ENCODE measurements around the gene PCP4L1.

PCP4L1 gene

GRCh38 chr1:161228032-161228431, 30.5 kb upstream of the PCP4L1 start:
- H3K27me3 ChIP-seq (ENCODE audit: control insufficient read depth, insufficient read depth, low read length) = no peaks in the 10 kb centered on the region
- TF ChIP-seq CTCF (IDR thresholded peaks at IDR 0.05) = no peak
- H3K4me3 ChIP-seq (ENCODE audit: low read depth, low read length) = no peak overlapping the region
- no peak overlapping the region for H2AFZ ChIP-seq
- peaks cover 5% of the 10 kb centered on the region for H3K4me1 ChIP-seq
- H3K36me3 ChIP-seq (ENCODE audit: control insufficient read depth, insufficient read depth, low read length) = no peaks in the 10 kb centered on the region
- H3K9me3 ChIP-seq (ENCODE audit: control insufficient read depth, low read length) = no peaks in the 10 kb centered on the region
- H3K79me2 ChIP-seq = no peaks in the 10 kb centered on the region
- H3K9ac ChIP-seq = no peak overlapping the region
- no peak overlapping the region for H3K4me2 ChIP-seq (ENCODE audit: low read length)
- no peak overlapping the region for H3K27ac ChIP-seq

GRCh38 chr1:161229896-161230295, 28.6 kb upstream of the PCP4L1 start:
- Histone ChIP-seq H3K36me3 (ENCODE audit: control insufficient read depth, insufficient read depth, low read length) (no peaks in the 10 kb centered on the region), H3K27me3 (ENCODE audit: control insufficient read depth, insufficient read depth, low read length) (no peaks in the 10 kb centered on the region), H3K79me2 (no peaks in the 10 kb centered on the region), H3K4me2 (ENCODE audit: low read length) (no peak overlapping the region), H3K4me1 (peaks cover 5% of the 10 kb centered on the region), H2AFZ (no peak overlapping the region), H3K27ac (no peak overlapping the region), H3K9ac (no peak overlapping the region), H3K9me3 (ENCODE audit: control insufficient read depth, low read length) (no peaks in the 10 kb centered on the region), H3K4me3 (ENCODE audit: low read depth, low read length) (no peak overlapping the region)
- no peak for TF ChIP-seq CTCF (IDR thresholded peaks at IDR 0.05)

GRCh38 chr1:161230762-161231161, 27.8 kb upstream of the PCP4L1 start:
- Histone ChIP-seq H3K27ac (no peak overlapping the region), H3K4me2 (ENCODE audit: low read length) (no peak overlapping the region), H3K9me3 (ENCODE audit: control insufficient read depth, low read length) (no peaks in the 10 kb centered on the region), H2AFZ (no peak overlapping the region), H3K27me3 (ENCODE audit: control insufficient read depth, insufficient read depth, low read length) (no peaks in the 10 kb centered on the region), H3K79me2 (no peaks in the 10 kb centered on the region), H3K4me1 (peaks cover 5% of the 10 kb centered on the region), H3K9ac (no peak overlapping the region), H3K36me3 (ENCODE audit: control insufficient read depth, insufficient read depth, low read length) (no peaks in the 10 kb centered on the region), H3K4me3 (ENCODE audit: low read depth, low read length) (no peak overlapping the region)
- no peak for TF ChIP-seq CTCF (IDR thresholded peaks at IDR 0.05)

- Histone ChIP-seq H3K4me3 (ENCODE audit: low read depth, low read length) (no peak overlapping the region), H3K79me2 (no peaks in the 10 kb centered on the region), H3K4me1 (no peaks in the 10 kb centered on the region), H3K9ac (no peak overlapping the region), H3K4me2 (ENCODE audit: low read length) (no peak overlapping the region), H3K27me3 (ENCODE audit: control insufficient read depth, insufficient read depth, low read length) (no peaks in the 10 kb centered on the region), H3K9me3 (ENCODE audit: control insufficient read depth, low read length) (no peaks in the 10 kb centered on the region), H2AFZ (no peak overlapping the region), H3K27ac (no peak overlapping the region), H3K36me3 (ENCODE audit: control insufficient read depth, insufficient read depth, low read length) (no peaks in the 10 kb centered on the region)
- TF ChIP-seq CTCF (IDR thresholded peaks at IDR 0.05) = no peak
These were observed 25.4 kb upstream of the PCP4L1 start for GRCh38 chr1:161233102-161233501.

GRCh38 chr1:161235957-161236775, 22.4 kb upstream of the PCP4L1 start:
- Histone ChIP-seq H3K27me3 (ENCODE audit: control insufficient read depth, insufficient read depth, low read length) (no peaks in the 10 kb centered on the region), H3K4me1 (no peaks in the 10 kb centered on the region), H2AFZ (no peak overlapping the region), H3K4me3 (ENCODE audit: low read depth, low read length) (no peak overlapping the region), H3K4me2 (ENCODE audit: low read length) (no peak overlapping the region), H3K36me3 (ENCODE audit: control insufficient read depth, insufficient read depth, low read length) (no peaks in the 10 kb centered on the region), H3K9ac (no peak overlapping the region), H3K79me2 (no peaks in the 10 kb centered on the region), H3K27ac (no peak overlapping the region), H3K9me3 (ENCODE audit: control insufficient read depth, low read length) (no peaks in the 10 kb centered on the region)
- TF ChIP-seq CTCF (IDR thresholded peaks at IDR 0.05) = no peak
